K562 treated with DMSO at 1 percent for 48 hours (cell line): Measurements from ENCODE around the gene MAGI1. TPM values are rescaled to one million over a fixed set of nuclear protein-coding genes. Genes with fewer than 3 reads are reported as not detected.

Experiments used
- total RNA-seq: library from RNA; unstranded; fragments of 300-600 nt; gene quantifications from 2 replicates; pipeline ENCODE4 v1.2.3, GENCODE V29; 2022; ENCODE audit warnings: low replicate concordance; ENCODE audit errors: extremely low read depth

The MAGI1 gene
- not detected in 2 replicates for total RNA-seq

DNA sequence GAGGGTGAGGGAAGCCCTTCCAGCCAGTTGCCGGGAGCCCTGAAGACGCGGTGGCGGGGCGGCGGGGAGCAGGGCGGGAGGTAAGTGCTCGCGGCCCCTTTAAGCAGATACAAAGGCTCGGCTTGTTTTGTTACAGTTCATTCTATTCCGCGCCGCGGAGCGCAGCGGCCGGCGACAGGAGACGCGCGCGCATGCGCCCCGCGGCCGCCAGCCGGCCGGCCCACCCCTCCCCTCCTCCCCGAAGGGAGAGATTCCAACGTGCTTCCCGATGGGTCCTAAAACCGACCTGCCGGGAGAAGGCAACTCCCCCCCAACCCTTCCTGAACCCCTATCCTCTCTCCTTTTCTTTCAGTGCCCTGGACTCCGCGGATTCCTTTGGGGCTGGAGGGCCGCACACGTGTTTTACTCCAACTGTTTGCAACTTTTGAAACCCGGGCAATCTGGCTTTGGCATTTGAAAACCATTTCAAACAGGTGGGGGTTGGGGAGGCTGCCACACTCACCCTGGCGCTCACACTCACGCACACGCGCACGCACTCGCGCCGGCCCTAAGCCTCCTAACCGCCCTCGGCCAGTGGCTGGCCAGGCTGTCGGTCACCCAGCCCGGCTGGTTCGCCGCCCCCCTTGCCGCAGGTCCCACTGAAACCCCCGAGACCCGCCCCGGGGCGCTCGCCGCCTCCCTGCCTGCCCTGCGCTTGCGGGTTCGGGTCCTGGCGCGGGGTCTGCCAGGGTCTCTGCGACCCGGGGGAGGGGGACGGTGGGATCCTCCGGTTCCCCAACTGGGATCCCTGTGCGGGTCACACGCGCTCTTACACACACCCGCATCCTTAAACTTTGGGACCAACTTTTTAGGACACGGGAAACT, at the start of gene MAGI1:
Gene MAGI1, minus strand, starts transcription at position 193 of the 864 bp plus-strand sequence. CDS start 610 bp downstream, outside the sequence.

Other genes with a start within 250 kb of the MAGI1 start
- gene SLC25A26, start 182.1 kb upstream of the MAGI1 start, total RNA-seq, result not detected in 2 replicates